GM18909 (cell line): ENCODE data around the gene ST3GAL3.
A peak's percentile ranks its signal among the peaks of the same experiment; 100 is the strongest.

ENCODE experiments used
- ATAC-seq: cut with Tn5 transposase; IDR thresholded peaks from one replicate; pipeline ENCODE4 v1.9.1; 2021; ENCODE audit warnings: mild to moderate bottlenecking; ENCODE audit not compliant: unreplicated experiment, poor library complexity

Gene ST3GAL3

DNA sequence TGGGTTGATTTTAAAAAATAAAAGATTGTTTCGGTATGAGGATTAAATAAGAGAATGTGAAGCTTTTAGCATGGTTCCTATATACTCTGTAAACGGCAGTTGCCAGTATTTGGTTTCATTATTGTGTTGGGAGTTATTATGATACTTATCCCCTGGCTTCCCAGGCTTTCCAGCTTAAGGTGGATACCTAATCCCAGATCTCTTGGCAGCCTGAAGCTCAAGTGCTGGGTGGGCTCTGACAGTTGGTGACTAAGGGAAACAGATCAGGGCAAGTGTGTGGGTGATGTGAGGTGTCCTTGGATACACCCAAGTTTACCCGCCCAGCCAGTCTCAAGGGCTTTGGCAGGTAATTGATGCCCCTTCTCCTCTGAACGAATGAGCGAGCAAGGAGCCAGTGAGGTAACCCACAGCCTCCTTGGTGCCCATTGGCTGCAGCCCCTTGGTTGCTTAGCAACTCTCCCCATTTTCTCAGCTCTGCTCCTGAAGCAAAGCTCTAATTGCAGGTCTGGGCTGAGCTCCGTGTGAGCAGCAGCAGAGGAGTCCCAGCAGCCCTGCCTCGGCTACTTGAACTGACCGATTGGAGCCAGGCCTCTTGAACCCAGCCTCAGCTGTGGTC, 245.5 kb downstream of the ST3GAL3 start:
- ATAC-seq = no peak

GRCh38 chr1:43953361-43953760, 246.0 kb downstream of the ST3GAL3 start:
- no peak for ATAC-seq

GRCh38 chr1:43954036-43954435, 246.7 kb downstream of the ST3GAL3 start:
- ATAC-seq = no peak

DNA sequence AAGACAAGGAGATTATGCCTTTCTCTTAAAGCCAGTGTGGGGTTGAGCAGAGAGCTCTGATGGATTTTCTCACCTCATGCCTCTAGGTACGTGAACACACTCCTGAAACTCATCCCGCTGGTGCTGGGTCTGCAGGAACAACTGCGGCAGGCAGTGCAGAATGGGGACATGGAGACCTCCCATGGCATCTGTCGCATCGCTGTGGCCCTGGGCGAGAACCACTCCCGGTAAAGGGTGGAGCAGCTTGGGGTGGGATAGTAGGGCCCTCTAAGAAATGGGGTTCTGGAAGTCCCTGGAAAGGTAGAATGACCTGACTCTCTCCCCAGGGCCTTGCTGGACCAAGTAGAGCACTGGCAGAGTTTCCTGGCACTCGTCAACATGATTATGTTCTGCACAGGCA, 248.9 kb downstream of the ST3GAL3 start:
- ATAC-seq = no peak

- no peak for ATAC-seq
Observed at GRCh38 chr1:43957407-43958040, 250.2 kb downstream of the ST3GAL3 start.

DNA sequence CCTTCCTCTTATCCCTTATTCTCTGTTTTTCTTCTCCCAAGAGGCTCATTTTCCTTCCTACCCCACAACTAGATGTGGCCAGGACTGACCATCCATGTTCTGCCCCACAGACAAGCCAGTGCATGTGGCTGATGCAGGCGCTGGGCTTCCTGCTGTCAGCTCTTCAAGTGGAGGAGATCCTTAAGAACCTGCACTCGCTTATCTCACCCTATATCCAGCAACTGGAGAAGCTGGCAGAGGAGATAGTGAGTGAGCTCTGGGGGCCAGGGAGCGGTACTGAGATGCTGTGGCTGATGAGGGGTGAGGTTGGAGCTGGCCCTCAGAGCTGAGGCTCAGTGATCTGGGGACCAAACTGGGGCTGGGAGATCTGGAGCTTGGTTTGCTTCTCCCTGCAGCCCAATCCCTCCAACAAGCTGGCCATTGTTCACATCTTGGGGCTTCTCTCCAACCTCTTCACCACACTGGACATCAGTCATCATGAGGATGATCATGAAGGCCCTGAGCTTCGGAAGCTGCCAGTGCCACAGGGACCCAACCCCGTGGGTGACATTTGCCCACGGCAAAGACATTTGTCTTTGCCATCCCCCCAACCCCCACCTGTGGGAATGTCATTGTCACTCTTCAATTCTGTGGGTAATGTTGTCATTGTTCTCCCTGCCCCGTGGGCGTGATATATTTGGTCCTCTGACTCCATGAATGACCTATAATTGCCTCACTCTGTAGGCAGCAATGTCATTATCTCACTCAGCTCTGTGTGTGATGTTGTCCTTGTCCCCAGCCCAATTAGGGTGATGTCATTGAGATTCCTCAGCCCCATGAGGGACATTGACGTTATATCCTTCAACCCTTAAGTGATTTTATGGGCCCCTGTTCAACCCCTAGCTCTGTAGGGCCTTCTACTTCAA, 251.3 kb downstream of the ST3GAL3 start:
- ATAC-seq = no peak

GRCh38 chr1:43960798-43961197, 253.5 kb downstream of the ST3GAL3 start:
- no peak for ATAC-seq

DNA sequence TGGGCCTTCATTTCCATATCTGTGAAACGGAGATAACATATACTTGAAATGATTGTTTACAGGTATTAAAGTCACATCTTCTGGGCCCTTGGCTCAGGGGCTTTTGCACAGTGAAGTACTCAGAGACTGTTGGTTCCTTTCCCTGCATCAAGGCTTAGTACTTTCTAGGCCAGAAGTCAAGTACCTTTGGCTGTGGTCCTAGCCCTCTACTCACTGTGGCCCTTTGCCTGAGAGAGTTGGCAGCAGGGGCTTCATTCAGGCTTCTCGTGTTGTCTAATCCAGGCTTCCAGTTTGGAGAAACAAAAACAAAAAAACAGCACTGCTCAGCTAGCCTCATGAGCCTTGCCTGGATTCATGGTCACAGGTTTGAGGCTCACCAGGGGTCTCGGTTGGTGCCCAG, 254.4 kb downstream of the ST3GAL3 start:
- no peak for ATAC-seq

DNA sequence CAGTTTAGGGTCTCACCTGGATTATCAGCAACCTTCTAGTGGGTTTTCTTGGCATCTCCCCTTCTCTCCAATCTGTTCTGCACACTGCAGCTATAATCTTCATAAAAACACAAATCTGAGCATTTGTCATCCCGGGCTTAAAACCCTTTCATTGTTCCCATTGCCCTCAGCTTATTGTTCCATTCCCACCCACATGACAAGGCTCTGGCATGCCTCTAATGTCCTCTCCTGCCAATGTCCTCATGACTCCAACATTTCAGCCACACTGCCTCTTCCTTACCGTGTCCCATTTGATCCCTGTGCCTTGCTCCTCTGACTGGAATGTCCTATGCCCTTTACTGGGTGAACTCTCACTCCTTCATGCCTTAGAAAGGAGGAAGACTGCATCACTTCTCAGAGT, 255.0 kb downstream of the ST3GAL3 start:
- no peak for ATAC-seq

DNA sequence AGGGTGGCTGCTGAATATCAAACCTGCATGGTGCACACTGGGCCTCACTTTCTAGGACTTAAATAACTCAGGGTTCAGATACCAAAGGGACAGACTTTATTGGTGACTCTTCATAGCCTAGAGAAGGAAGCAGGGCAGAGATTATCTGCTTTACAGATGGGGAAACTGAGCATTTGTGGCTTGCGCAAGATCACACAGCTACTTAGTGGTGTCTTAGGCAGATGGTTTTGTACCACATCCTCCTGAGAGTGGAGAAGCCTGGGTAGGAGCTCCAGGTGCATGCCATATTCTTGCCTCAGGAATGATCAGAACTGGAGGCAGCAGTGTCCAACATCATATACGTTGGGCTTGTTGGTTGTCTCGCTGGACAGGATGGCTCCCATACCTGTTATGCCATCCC, 255.7 kb downstream of the ST3GAL3 start:
- ATAC-seq = no peak

GRCh38 chr1:43963890-43964289, 256.6 kb downstream of the ST3GAL3 start:
- no peak for ATAC-seq

- ATAC-seq = no peak
Observed at GRCh38 chr1:43965316-43965715, 258.0 kb downstream of the ST3GAL3 start.

DNA sequence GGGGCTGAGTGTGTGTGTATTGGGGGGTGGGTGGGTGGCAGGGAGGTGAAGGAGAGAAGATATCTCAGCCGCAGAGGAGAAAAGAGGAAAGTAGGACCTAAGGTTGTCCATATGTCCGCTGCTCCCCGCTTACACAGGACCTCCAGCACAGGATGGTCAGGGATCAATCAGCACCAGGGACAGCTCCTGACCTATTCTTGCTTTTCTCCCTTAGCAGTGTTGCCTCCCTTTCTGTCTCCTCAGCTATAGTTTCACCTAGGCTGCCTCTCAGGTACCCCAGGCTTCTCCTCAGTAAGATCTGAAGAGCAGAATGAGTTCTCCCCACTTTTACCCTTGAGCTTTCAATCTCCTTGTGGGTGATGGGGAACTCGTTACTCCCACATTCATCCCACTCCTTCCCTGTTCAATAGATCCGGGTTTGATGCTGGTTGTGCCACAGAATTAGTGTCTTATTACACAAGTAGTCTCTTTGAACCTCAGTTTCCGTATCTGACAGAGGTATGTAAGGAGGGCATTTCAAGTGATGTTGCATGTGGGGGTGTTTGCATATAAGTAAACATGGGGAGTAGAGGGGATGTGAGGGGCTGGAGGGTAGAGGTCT, 261.1 kb downstream of the ST3GAL3 start:
- no peak for ATAC-seq

DNA sequence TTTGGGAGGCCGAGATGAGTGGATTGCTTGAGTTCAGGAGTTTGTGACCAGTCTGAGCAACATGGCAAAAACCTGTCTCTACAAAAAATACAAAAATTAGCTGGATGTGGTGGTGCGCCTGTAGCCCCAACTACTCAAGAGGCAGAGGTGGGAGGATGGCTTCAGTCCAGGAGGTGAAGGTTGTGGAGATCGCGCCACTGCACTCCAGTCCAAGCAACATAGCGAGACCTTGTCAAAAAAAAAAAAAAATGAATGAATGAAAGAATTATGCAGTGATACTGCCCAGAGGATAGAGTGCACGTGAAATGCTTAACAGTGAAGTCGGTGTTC, 262.0 kb downstream of the ST3GAL3 start:
- no peak for ATAC-seq

DNA sequence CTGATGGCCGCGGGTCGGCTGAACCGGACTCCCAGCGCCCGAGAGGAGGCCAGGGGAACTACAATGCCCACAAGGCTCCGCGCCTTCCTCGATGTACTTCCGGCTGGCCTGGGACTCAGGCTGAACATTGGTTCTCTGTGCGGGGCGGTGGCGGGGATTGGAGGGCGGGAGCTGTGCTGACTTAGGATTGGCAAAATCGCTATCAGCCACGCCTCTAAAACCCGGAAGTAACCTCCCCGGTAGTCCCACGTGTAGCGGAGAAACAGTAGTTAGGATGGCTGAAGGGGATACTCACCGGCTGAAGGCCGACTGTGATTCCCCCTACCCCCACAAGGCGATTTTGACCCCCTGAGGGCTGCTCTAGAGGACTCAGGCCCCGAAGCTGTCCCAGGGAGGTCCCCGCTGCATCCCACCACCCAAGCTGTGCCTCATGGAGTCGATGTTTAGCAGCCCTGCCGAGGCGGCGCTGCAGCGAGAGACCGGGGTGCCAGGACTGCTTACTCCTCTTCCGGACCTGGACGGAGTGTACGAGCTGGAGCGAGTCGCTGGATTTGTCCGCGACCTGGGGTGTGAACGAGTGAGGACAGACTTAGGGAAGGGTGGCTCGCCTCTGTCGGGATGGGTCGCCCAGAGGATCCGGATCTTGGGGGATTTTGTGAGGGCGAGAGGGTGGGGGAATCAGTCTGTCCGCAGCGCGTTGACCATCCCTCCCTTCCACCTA, 262.6 kb downstream of the ST3GAL3 start, which contains the start of gene DPH2:
DPH2 (plus strand) TSS at position 265 of the 721 bp plus-strand sequence; CDS start at position 431, 166 bp downstream.
- peak; percentile 82 for ATAC-seq

DNA sequence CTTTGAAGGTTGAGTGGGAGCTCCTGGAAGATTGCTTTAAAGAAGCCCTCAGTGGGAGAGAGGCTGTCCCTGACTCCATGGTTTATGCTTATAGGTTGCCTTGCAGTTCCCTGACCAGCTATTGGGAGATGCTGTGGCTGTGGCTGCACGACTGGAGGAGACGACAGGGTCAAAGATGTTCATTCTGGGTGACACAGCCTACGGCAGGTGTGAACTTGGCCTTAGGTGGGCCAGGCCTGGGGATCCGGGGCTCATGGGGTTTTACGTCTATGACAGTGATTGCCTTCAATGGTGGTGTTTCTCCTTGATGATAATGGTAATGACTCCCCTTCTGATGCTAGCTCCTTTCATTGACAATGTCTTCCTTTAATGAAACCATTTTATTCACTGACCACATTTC, 263.2 kb downstream of the ST3GAL3 start:
- ATAC-seq = no peak

- no peak for ATAC-seq
Observed at GRCh38 chr1:43970911-43971310, 263.6 kb downstream of the ST3GAL3 start.

- ATAC-seq = no peak
Observed at GRCh38 chr1:43971336-43971980, 264.1 kb downstream of the ST3GAL3 start.

- ATAC-seq = peak; percentile 1
Observed at GRCh38 chr1:43973981-43974442, 266.7 kb downstream of the ST3GAL3 start.
